Islet of Langerhans (tissue), 1 donor: ENCODE data around the gene GRID1.

Source experiments
- FAIRE-seq: peaks from one replicate; lab custom pipeline; 2011; peaks lifted over from hg19 to GRCh38; lab: Jason Lieb, UNC

GRID1 gene

DNA sequence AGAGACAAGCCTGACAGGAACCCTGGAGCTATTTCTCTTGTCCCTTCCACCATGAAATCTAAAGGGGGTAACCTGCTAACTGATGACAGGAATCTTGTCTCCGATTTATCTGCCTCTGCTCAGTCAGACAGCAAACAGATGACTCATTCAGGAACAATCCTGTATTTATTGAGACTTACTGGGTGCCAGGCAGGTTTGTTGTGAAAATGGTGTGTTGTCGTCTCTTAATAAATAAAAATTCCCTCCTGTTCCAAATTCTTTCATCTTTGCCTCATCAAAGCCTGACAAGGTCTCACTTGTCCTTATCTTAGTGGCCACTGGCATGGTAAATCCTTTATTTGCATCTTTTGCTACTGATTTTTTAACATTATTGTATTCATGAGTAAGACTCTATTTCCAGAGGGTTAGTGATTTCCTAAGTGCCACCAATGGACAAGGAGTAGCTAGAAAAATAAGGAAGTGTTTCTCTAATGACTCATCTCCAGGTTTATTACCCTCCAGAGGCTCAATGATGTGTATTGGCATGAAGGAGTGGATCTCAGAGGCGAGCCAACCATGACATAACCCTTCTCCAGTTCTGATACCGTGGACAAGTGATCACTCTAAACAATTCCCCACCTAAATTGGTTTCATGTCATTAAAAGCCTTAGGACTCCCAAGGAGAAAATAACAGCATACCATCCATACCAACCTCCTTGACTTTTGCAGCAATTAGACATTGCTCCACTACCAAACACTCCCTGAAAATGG, 724.0 kb downstream of the GRID1 start:
- no peak for FAIRE-seq

DNA sequence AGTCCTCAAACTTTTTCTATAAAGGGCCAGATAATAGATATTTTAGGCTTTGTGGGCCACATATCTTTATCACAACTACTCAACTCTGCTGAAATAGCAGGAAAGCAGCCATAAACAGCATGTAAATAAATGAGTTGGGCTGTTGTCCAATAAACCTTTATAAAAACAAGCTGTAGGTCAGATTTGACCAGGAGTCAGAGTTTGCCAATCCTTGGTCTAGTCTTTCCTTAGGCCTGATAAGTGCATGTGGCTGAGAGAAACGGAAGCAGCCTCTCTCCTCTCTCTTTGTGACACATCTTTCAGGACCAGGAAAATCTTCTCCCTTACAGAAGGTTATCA, 724.5 kb downstream of the GRID1 start:
- no peak for FAIRE-seq

GRCh38 chr10:85641479-85642009, 725.1 kb downstream of the GRID1 start:
- no peak for FAIRE-seq

GRCh38 chr10:85638797-85639196, 727.8 kb downstream of the GRID1 start:
- FAIRE-seq = no peak

DNA sequence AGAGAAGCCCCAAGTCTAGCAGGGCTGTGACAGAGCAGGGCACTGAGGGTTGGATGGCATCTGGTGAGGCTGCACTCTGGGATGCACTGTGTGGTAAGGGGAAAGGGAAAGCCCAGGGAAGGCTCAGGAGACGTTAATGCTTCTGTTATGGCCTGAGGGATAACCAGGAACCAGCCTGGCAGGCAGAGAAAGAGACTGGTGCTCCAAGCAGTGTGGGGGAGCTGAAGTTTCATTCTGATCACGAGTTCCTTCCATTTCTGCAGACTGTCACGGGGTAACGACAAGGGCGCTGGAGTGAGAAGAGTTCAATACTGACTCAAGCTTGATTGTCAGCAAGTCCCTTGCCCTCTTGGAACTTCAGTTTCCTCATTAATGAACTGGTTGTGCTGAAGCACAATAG, 730.9 kb downstream of the GRID1 start:
- no peak for FAIRE-seq

GRCh38 chr10:85624511-85624910, 742.1 kb downstream of the GRID1 start:
- FAIRE-seq = no peak

DNA sequence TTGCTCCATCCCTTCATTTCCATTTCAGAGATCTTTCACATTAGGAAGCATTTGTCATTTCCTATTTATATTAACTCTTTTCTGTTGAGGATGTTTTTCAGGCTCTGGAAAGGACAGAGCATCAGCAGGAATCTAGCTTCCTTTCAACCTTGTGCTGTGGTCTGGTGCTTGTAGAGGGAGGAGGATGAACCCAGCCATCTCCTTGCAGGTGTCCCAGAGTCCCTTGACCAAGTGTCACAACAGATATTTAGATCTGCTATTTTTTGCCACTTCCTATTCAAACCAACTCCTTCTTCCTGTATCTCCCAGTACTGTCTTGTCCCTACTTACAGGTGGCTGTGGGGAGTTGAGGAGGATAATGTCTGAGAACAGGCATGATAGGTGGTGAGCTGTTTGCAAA, 742.8 kb downstream of the GRID1 start:
- no peak for FAIRE-seq

- no peak for FAIRE-seq
Observed at GRCh38 chr10:85623342-85623741, 743.3 kb downstream of the GRID1 start.

DNA sequence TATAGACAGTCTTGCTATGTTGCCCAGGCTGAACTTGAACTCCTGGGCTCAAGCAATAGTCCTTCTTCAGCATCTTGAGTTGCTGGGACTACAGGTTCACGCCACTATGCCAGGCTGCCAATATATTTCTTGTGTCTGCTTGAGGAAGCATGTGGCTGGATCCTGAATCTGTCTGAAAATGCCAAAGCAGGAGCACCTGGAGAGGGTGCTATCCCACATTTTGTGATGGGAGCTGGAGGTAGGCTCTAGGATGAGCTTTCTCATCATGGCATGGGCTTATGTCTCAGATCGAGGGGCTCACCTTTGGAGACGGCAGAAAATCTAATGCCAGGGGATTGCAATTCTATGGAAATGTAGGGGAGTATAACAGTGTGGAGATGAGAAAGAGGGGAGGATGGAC, 744.2 kb downstream of the GRID1 start:
- no peak for FAIRE-seq

DNA sequence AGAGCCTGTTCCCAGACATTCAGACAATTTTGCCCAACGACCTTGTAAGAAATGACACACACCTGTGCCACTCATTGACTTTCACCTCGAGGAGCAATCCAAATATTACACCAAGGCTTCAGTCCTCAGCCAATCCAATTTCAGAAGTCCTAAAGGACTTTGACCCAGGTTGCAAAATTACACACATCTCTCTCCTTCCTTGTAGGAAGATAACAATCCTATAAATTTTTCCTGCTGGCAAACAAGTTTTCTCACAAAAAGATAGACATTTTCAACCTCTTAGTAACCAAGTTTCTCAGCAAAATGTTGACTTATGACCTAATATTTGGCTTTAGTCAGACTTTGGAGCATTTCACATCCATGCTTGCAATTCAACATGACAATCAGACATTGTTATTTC, 745.0 kb downstream of the GRID1 start:
- no peak for FAIRE-seq

- no peak for FAIRE-seq
Observed at GRCh38 chr10:85620807-85621206, 745.8 kb downstream of the GRID1 start.

DNA sequence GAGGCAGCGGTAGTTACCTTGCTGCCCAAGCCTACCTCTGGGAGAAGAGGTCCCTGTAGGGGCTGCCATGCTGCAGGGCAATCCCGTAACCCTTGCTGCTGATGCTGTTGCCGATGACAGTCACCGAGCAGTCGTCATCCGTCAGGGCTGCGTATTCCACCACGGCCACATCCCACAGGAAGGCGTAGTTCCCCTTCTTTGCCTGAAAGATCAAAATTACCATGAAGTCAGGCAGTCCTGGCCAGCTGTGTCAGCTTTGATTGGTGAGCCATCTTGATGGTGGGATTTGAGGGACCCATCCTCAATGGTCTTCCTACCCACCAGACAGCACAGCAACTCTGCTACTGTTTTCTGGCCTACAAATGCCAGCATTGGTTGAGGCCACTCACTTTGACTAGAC, 746.8 kb downstream of the GRID1 start:
- FAIRE-seq = no peak

GRCh38 chr10:85618841-85619240, 747.8 kb downstream of the GRID1 start:
- FAIRE-seq = no peak

GRCh38 chr10:85617751-85618546, 748.6 kb downstream of the GRID1 start:
- FAIRE-seq = no peak

DNA sequence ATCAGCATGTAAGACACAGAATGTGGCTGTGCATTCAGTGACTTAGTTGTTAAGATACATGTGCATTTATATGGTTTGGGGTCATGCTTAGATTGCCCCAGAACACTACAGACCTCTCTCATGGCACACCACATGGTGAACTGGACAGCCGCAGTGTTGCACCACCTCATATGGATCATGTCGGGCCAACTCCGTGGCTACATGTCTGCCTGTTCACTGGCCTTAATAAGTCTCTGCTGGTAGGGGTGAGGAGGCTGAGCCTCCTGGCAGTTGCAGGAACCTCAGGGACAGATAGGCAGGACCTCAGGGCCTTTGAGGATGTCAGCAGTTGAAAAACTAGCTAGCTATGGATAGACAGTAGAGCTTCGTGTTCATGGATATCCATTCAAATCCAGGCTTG, 751.0 kb downstream of the GRID1 start:
- FAIRE-seq = no peak

DNA sequence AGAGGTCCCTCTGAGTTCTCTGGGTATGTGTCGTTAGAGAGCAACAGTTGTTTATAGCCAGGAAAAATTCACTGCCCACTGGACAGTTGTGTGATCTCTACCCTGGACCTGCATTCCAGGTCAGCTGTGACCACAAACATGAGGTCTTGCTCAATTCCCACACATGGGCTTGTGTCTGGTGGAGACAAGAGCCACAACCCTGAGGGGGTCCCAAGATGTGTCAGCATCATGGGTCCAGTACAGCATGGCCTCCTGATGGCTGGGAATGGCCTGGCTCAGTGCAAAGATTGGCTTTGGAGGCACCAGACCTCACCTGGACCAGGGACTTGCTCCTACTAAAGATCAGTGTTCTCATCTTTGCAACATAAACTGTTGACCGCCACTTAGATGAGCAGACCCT, 751.6 kb downstream of the GRID1 start:
- FAIRE-seq = no peak

DNA sequence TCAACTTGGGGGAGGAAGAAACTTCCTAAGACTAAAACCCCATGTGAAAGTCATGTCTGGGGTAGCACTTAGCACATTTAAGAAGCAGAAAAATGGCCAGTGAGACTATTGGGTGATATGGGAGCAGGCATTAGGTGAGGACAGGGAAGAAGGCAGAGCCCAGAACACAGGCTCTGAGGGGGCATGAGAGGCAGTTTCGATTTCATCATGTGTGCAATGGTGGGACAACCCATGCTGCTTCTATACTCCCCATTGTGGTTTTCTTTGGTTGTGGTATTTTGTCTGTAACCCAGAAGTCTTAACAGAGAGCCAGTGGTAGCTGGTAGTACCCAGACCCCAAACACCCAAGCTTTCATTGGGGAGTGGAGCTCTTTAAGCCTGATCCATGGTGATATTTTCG, 752.0 kb downstream of the GRID1 start:
- FAIRE-seq = no peak

GRCh38 chr10:85613391-85613790, 753.2 kb downstream of the GRID1 start:
- no peak for FAIRE-seq

- no peak for FAIRE-seq
Observed at GRCh38 chr10:85612833-85613232, 753.8 kb downstream of the GRID1 start.

DNA sequence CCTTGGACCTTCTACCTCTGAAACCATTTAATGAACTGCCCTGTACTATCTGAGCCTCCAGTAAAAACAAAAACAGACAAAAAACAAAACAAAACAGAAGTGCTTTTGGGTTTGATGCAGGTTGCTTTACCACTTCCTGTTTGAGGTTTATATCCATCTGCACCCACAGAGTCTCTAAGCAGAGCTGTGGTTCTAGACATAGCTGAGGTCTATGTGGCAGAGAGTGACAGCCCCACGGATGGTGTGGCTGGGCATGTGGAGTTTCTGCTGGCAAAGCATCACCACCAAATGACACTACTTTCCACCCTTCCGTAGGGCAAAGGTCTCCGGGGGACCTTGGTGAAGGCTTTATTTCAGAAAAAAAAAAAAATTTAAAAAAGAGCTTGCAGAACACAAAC, 754.2 kb downstream of the GRID1 start:
- no peak for FAIRE-seq

- no peak for FAIRE-seq
Observed at GRCh38 chr10:85611746-85612377, 754.7 kb downstream of the GRID1 start.

GRCh38 chr10:85611093-85611740, 755.4 kb downstream of the GRID1 start:
- no peak for FAIRE-seq
